AG08396 (cell line): ENCODE data around the gene WWC1.

Experiments used
- DNase-seq: peaks from one replicate; pipeline ENCODE4 v3.0.0; 2012; ENCODE audit warnings: low spot score, mixed read lengths

Gene WWC1

DNA sequence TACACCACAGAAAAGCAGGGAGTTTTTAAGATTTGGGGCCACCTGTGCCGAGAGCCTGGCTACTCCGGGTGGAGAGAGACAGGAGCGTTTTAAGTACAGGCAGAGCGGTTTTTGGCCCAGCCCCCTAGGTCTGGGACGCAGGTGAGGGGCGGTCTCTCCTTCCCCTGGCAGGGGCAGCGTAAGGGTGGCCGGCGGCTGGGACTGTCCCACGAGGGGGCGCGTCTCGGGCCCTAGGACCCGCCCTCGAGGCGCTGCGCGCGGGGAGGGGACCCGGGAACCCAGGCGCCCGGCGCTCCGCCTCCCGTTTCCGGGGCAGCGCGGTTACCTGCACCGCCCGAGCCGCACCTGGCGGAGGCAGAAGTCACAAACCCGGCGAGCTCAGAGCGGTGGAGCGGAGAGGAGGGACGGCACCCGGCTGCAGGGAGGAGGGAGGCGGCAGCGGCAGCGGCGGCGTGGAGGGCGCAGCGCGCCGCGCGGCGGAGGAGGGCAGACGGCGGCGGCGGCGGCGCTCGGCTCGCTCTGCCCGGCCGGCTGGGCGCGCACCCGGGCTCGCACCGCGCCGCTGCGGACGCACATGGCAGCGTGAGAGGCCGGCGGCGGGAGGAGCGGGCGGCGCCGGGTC, at the start of gene WWC1:
Gene WWC1, plus strand, starts transcription at position 304 of the 622 bp plus-strand sequence. CDS start 508 bp downstream, outside the sequence.
- DNase-seq = peak; percentile 78

DNA sequence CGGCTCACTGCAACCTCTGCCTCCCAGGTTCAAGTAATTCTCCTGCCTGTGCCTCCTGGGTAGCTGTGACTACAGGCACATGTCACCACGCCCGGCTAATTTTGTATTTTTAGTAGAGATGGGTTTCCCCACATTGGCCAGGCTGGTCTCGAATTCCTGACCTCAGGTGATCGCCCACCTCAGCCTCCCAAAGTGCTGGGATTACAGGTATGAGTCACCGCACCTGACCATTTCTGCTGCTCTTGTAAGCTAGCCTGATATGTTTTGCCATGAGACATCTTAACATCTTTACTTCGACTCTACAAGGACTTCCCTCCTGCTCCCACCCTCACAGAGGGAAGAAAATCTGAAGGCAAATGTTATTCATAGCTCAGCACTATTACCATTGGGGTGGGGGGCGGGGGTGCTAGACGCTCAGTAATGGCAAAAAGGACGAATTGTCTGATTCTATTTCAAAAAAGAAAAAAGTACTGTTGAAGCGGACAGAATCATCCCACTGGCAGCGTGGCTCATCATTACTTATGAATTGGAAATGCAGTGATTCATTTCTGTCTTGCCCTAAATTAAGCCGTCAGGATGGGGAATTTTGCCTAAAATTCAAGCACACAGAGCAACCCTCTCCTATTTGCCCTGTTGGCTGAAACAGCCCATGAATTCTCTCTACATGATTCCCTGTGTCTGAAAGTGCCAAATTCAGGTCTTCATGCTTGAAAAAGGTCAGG, 46.4 kb upstream of the WWC1 start:
- no peak for DNase-seq

DNA sequence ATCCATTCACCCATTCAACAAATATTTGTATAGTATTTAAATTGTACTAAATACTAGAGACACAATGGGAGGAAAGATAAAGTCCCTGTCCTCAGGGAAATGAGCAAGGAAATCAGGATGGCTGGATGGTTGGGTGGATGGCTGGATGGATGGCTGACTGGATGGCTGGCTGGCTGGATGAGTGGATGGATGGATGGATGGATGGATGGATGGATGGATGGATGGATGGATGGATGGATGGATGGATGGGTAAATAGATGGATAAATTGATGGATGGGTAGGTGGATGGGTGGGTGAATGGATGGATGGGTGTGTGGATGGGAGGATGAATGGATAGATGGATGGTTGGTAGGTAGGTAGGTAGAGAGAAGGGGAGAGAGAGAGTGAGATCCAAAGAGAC, 41.5 kb upstream of the WWC1 start:
- no peak for DNase-seq

DNA sequence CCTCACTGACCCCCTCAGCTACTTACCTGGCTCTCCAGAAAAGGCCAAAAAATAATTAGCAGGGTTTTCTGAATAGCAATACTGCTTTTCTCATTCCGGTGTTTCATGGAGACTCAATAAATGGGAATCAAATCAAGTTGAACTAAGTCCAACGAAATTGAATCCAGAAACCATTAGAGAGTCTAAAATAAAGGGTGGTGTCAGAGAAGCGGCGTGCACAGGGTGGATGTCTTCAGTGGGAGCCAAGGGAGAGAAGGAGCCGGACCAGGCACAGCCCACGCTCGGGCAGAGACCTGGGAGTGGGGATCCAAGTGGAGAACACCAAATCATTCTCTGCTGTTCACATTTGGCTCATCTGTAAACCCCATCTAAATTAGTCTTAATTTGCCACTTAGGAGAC, 40.2 kb upstream of the WWC1 start:
- DNase-seq = no peak

DNA sequence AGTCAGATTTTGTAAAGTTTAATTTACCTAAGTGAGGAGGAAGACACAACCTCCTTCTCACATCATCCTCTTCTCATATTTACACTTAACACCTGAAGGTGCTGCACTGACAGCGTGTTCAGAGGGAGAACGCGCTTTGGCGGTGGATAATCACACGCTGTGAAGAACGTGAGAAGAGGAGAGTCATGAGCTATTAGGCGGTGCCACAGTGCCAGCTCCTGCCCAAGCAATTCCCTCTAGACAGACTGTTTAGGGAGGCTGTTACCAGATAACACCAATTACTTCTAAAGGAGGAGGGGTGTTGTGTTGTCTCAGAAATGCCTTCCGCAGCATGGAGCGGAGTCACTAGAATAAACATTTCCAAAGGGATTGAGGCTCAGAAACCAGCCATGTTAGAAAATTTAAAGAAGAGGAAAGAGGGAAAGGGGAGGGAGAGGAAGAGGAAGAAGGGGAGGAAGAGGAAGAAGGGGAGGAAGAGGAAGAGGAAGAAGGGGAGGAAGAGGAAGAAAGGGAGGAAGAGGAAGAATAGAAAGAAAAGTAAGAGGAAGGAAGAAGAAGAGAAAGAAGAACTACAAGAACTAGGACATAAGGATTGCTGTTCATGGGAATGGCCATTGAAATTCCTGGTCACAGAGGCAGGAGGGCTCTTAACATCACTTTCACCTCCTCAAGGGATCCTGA, 37.3 kb upstream of the WWC1 start:
- DNase-seq = no peak

DNA sequence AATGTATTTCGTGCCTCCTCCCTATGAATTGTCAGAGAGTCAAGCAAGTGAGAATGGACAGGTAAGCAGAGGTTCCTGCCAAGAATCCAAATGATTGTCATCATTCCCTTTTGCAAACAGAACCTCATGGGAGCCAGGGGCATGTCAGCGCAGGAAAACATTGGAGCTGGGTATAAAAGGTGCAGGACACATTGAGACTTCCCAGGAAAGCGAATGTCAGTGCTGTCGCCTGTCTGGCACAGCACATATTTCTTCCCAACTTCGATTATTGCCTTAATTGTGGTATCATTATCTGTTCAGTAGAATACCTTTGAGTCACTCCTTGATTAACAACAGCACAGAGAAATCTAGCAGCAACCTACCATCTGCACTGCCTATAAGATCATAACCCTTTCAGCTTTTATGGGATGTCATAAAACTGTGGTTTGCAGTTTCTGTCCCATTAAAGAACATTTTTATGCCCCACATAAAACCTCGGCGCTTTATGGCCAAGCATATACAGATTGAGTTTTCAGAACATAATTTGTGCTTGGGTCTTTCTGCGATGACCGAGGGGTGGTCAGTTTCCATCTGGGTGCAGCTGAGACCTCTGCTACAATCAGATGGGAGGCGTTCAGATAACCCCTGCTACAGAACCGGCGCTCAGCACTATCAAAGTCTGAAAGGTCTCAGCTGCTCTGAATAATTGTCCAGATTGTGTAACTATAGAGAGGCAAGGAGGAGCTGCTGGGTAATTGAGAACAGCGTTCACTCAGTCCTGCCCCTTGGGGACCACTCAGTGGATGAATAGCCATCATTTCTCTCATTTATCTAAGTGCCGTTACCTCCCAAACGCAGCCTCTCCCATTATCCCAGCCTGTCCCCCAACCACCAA, 30.9 kb upstream of the WWC1 start:
- DNase-seq = no peak

DNA sequence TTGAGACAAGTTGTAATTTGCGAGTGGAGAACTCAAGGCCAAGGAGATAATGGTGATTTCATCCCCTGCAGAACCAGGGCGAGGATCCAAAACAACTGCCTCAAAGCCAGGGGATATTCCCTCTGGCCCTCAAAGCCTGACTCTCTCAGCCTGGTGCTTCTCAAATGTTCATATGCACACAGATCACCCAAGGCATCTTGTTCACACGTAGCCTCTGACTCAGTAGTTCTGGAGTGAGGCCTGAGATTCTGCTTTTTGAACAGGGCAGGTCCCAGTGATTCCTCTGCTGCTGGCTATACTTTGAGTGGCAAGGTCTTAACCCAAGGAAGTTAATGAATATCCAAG, 30.2 kb upstream of the WWC1 start:
- no peak for DNase-seq

DNA sequence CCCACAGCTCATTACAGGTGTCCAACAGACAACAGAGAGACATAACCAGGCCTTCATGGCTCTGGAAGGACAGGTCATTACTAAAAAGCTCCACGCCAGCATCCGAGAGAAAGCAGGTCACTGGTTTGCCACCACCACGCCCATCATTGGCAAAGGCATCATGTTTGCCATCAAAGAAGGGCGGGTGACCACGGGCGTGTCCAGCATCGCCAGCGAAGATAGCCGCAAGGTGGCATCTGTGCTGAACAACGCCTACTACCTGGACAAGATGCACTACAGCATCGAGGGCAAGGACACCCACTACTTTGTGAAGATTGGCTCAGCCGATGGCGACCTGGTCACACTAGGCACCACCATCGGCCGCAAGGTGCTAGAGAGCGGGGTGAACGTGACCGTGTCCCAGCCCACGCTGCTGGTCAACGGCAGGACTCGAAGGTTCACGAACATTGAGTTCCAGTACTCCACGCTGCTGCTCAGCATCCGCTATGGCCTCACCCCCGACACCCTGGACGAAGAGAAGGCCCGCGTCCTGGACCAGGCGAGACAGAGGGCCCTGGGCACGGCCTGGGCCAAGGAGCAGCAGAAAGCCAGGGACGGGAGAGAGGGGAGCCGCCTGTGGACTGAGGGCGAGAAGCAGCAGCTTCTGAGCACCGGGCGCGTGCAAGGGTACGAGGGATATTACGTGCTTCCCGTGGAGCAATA, 29.3 kb upstream of the WWC1 start:
- no peak for DNase-seq

DNA sequence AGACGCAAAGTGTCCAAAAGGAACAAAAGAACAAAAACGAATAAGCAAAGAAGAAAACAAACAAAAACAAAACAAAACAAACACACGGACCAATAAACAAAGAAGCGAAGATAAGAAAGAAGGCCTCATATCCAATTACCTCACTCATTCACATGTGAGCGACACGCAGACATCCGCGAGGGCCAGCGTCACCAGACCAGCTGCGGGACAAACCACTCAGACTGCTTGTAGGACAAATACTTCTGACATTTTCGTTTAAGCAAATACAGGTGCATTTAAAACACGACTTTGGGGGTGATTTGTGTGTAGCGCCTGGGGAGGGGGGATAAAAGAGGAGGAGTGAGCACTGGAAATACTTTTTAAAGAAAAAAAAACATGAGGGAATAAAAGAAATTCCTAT, 28.3 kb upstream of the WWC1 start:
- DNase-seq = no peak

DNA sequence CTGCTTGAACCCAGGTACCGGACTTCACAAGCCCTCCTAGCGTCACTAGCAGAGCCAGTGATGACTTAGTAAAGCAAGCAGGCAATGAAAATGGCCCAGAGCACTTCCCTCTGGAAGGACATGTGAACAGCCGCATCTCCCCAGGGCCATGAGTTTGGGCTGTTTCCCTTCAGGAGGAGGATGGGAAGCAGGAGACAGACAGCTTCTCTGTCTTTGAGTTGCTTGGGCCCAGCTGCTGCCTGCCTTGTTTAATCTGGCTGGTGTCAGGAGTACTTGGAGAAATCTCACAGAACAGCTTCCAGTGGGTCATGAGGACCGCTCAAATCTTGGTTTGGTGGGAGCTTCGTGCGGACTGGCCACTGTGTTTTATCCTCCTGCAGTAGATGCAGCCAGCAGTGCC, 25.4 kb upstream of the WWC1 start:
- DNase-seq = no peak

DNA sequence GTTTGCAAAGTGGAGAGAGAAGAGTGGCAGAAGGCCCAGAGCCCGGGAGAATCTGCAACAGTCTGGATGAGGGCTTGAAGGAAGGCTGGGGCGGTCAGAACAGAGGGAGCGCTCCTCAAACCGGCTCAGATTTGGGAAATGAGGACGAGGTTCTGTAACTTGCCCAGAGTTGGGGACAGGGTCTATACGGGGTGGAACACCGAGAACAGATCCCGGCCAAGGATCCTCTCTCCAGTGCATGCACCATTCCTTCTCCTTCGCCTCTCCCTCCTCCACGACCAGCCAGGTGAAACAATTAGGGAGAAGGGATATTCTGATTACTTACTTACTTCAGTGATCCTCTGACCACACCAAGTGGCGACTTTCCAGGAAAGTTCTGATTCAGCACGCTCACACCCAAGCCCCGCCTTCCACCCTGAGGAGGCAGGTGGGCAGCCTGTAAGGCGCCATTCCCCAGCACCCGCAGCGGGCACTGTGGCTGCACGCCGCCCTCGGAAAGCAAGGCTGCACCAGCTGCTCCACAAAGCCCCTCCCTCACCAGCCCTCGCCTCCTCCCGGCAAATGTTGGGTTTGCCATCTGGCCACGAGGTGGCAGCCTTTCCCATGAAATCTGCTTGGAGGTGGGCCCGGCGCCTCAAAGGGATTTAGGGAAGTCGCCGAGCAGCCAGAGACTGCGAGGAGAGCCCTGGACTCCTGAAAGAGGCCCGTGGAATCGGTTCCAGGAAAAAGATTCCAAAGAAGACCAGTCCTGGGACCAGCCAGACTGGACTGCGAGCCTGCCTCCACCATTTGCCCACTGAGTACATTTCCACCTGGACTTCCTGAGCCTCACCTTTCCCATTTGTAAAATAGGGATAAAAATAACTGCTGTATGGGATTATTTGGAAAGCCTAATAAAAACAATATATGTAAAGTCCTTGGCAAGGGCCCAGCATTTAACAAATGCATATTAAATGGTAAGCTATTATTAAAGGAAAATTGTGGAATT, 22.2 kb upstream of the WWC1 start:
- peak; percentile 87 for DNase-seq

DNA sequence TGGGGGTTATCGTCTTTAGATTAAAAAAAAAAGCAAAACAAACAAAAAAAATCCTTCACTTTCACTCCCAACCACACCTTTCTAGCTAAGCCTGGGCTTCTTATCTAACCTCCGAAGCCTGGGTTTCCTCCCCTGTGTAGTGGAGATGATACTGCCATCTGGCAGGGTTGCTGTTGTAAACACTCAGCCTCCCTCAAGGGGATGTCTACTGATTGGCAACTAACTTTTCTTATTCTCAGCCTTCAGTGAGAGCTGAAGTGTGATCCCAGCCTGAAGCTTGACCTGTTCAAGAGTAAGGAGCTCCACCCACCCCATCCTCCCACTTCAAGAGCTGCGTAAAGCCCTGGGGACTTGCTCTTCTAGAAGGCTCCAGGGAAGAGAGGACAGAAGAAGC, 21.5 kb upstream of the WWC1 start:
- no peak for DNase-seq

DNA sequence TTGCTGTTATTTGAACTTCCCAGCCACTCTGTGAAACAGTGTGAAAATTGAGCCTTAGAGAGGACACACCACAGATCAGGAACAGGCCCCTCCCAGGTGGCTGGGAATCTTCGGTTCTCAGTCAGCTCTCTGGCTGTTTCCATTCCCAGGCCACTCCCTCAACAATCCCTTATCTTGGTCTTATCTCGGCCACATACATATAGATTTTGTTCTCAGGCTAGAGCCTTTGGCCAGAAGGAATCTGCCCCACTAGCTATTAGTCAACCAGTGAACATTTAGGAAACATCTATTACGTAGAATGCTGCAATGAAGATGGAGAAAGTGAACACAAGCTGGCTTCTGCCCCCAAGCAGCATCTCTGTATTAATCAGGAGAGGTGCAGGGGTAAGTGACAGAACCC, 21.0 kb upstream of the WWC1 start:
- no peak for DNase-seq

DNA sequence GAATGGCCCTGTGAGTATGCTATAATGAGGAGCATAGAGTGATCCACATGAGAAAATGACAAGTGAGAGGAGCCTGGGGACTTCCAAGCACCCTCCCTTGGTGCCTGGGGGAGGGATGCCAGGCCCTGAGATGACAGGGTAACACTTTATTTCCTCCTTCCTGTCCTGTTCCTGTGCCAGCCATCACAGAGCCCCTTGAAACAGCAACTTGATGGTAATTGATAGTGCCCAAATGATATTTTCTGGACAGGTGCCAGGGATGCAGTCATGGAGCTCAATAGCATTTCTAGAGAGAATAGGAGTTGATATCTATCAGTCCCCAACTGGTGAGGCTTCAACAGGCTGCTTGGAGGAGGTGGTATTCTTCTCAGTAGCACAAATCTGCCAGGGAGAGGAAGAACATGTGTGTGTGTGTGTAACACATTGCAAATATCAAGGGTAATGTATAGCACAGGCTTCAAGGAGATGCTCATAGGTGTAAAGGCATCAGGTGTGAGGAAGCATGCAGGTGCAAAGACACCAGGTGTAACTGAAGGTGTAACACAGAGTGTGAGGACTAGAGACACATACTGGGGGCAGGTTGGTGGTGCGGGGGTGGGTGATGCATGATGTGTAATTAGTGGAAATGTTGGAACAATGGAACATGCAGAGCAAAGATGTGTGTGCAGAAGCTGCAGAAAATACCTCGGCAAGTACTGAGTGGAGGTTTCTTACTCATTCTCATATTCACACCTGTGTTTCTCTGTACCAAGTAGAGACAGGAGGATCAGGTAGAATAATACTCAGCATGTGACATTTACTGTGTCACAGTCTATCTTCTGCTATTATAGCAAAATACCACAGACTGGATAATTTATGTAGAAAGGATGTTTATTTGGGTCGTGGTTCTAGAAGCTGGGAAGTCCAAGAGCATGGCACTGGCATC, 18.1 kb upstream of the WWC1 start:
- DNase-seq = no peak

DNA sequence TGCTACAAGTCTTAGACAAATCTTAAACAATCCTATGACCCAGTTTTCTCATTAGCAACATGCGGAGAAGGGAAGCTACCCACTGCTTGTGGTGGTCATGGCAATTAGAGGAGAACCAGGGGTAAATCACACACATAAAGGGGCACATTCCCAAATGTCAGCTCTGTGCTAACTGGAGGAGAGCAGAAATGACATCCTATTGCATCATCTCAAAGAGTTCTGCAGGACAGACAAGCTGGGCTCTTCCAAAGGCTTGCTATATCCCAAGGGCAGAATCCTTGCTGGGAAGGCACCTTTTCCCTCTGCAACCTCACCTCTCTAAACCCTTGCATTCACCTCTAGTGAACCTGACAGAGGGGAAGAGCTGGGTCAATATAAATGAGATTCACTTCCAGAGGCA, 17.0 kb upstream of the WWC1 start:
- no peak for DNase-seq

DNA sequence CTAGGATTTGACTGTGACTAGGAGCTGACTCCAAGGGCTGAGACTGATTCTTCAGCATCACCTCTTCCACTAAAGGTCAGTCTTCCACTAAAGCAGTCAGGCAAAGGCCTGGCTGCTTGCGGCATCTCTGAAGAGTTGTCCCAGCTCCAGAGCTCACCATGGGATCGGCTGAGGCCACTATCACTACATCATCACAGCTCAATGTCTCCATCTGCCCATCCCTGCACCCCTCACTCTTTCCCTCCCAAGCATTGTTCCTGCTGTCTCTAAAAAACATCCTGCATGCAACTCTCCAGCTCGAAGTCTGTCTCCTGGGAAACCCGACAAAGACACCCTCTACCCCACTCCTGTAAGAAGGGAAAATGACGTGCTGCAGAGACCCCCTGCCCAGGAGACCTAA, 15.5 kb upstream of the WWC1 start:
- no peak for DNase-seq

DNA sequence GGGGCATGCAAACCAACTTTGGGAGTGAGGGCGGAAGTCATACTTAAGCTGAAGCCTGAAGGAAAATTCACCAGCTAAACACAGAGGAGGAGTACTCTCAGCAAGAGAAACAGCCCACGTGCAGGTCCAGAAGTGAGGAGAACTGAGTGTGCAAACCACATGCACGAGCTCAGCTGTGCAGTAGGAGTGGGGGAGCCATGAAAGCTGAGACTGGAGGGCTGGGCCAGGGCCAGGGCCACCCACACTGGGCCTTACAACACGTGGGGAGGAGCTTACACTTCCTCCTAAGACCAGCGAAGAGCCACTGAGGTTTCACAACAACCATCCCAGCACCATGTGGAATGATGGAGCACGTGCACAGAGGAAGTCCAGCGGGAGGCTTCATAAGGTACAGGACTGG, 9.3 kb upstream of the WWC1 start:
- DNase-seq = peak; percentile 56

DNA sequence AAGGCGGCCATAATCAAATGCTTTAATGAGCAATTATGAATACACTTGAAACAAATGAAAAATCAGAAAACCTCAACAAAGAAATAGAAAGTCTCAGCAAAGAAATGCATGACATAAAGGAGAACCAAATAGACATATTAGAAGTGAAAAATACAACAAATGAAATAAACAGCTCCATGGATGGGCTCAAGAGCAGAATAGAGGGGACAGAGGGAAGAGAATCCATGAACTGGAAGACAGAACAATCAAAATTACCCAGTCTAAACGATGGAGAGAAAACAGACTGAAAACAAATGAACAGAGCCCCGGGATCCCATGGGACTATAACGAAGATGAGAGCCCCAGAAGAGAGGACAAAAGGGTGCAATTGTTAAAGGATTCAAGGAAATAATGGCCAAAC, 6.6 kb upstream of the WWC1 start:
- no peak for DNase-seq

DNA sequence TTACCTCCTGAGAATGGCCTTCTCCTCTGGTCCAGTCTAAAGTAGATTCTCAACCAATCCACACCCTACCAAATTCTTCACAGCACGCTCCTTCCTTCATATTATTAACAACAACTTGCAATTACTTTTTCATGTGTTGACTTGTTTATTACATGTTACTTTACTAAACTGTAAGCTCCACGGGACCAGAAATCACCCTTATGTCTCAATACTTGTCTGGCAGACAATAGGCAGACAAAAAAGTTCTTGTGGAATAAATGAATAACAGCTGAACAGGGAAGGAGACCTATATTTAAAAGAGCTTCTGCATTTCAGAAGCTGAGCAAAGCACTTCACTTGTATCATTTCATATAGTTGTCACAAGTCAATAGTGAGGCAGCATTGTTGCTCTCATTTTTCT, 5.7 kb upstream of the WWC1 start:
- DNase-seq = no peak

DNA sequence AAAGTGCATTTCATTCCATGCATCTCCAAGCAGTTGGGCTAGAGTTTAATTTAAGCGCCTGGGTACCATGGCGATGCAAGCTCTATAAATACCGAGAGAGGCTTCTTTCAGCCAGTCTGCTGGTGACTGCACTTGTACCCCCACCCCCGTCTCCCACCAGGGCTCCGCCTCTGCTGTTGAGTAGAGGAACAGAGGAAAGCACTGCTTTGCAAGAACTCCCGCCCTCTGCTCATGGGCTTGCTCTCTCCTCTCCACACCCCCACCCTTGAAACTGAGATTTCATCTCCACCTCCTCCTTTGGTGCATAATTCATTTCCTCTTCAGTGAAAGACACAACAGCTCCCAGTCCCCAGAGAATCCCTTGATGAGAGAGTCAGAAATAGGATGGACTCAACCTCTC, 5.1 kb upstream of the WWC1 start:
- no peak for DNase-seq
